ENCODE data around the gene PROSER2. TPM values are rescaled to one million over a fixed set of nuclear protein-coding genes. Genes with fewer than 3 reads are reported as not detected.

PROSER2 gene
- polyA plus RNA-seq, 1 donor (not counting 4 experiments of a cell fraction or from before 2014, with no cell fraction given): 10.2 TPM

DNA sequence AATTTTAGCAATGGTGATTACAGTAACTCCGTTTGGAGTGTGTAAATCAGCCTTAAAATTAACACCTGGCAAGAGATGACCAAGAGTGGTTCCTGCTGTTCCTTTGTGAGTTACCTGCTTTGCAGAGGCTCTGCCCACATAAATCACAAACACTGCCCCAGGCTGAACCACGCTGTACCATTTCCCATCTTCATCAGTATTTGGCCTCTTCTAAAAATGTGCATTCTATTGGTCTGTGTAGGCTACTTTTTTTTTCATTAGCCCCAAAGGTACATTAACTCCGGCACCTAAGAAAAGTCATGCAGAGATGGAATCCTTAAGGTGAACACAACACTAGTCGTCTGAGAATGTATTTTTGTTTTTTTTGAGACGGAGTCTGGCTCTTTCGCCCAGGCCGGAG is 96.1 kb downstream of the PROSER2 start:
- H3K27ac ChIP-seq (ENCODE audit: control insufficient read depth, insufficient read depth, low read length): no peak overlapping the region
- H3K9me1 ChIP-seq (ENCODE audit: control insufficient read depth, extremely low read depth, insufficient read depth, low read length): no peaks in the 10 kb centered on the region
- no peaks in the 10 kb centered on the region for H4K20me1 ChIP-seq (ENCODE audit: control insufficient read depth, extremely low read depth, insufficient read depth, low read length)
- no peak overlapping the region for H3K9ac ChIP-seq (ENCODE audit: control insufficient read depth, extremely low read depth, insufficient read depth, low read length)
- dilution Hi-C loops (cut with MboI; ENCODE audit: extremely low pct_ligation_motif_present, low sequenced_read_pairs): no loop called here
- no peak overlapping the region for H3K4me2 ChIP-seq (ENCODE audit: control insufficient read depth, extremely low read depth, insufficient read depth, low read depth, low read length)
- peaks cover 4 to 10% of the 10 kb centered on the region in 2 experiments for H3K36me3 ChIP-seq (ENCODE audit: control insufficient read depth in 2 of 2, extremely low read depth in 1 of 2, insufficient read depth in 2 of 2, low read length in 2 of 2)
- FAIRE-seq (no peak), DNase-seq (ENCODE audit: low read depth, low spot score) (no peak)
- H3K9me3 ChIP-seq (ENCODE audit: control insufficient read depth, low read depth, low read length): no peaks in the 10 kb centered on the region
- no peaks in the 10 kb centered on the region for H3K79me2 ChIP-seq (ENCODE audit: control insufficient read depth, insufficient read depth, low read length)
- peaks cover 4% of the 10 kb centered on the region for H3K4me1 ChIP-seq (ENCODE audit: control insufficient read depth, extremely low read depth, insufficient read depth, low read length)
- no peak for TF ChIP-seq EZH2 (IDR thresholded peaks at IDR 0.05; ENCODE audit: low read length)
- TF ChIP-seq, protein P1, sequence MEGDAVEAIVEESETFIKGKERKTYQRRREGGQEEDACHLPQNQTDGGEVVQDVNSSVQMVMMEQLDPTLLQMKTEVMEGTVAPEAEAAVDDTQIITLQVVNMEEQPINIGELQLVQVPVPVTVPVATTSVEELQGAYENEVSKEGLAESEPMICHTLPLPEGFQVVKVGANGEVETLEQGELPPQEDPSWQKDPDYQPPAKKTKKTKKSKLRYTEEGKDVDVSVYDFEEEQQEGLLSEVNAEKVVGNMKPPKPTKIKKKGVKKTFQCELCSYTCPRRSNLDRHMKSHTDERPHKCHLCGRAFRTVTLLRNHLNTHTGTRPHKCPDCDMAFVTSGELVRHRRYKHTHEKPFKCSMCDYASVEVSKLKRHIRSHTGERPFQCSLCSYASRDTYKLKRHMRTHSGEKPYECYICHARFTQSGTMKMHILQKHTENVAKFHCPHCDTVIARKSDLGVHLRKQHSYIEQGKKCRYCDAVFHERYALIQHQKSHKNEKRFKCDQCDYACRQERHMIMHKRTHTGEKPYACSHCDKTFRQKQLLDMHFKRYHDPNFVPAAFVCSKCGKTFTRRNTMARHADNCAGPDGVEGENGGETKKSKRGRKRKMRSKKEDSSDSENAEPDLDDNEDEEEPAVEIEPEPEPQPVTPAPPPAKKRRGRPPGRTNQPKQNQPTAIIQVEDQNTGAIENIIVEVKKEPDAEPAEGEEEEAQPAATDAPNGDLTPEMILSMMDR (optimal IDR thresholded peaks at IDR 0.05 in 1 of 3, IDR thresholded peaks at IDR 0.05 in 1 of 3, conservative IDR thresholded peaks at IDR 0.05 in 1 of 3; ENCODE audit: extremely low read depth in 1 of 3, insufficient read depth in 2 of 3, low read length in 3 of 3): no peak
- no peak overlapping the region for H3K4me3 ChIP-seq (ENCODE audit: control insufficient read depth in 2 of 3, extremely low read depth in 1 of 3, insufficient read depth in 2 of 3, low read depth in 1 of 3, low read length in 3 of 3)
- no peak overlapping the region for H2AFZ ChIP-seq (ENCODE audit: control insufficient read depth, low read length)
- no peaks in the 10 kb centered on the region for H3K27me3 ChIP-seq (ENCODE audit: control insufficient read depth, extremely low read depth, insufficient read depth, low read length)

Other genes with a start within 250 kb of the PROSER2 start
- gene USP6NL, start 211.7 kb upstream of the PROSER2 start, polyA plus RNA-seq: 5.9 to 9.1 TPM (median 8.7 TPM) in 3 replicates
- gene ECHDC3, start 81.0 kb upstream of the PROSER2 start, polyA plus RNA-seq: 3.0 to 4.9 TPM (median 3.5 TPM) in 3 replicates
- gene UPF2, start 219.5 kb downstream of the PROSER2 start, polyA plus RNA-seq: 14.0 to 20.3 TPM (median 14.4 TPM) in 3 replicates
- gene DHTKD1, start 245.6 kb downstream of the PROSER2 start, polyA plus RNA-seq: 7.8 to 19.5 TPM (median 12.8 TPM) in 3 replicates